C4-2B (cell line): ENCODE data around the gene PTPRN2.

Experiments used
- H3K27ac ChIP-seq: fragments of 450-650 bp; 2 replicates; pipeline ENCODE4 v1.5.1; 2017
- ZFX ChIP-seq: fragments of 450-650 bp; IDR thresholded peaks from 2 replicates; pipeline ENCODE4 v1.6.1; 2017
- TF ChIP-seq, protein P1 (sequence below): fragments of 450-650 bp; conservative IDR thresholded peaks from 2 replicates; pipeline ENCODE4 v1.5.1; 2017; ENCODE audit warnings: mild to moderate bottlenecking

Gene PTPRN2

DNA sequence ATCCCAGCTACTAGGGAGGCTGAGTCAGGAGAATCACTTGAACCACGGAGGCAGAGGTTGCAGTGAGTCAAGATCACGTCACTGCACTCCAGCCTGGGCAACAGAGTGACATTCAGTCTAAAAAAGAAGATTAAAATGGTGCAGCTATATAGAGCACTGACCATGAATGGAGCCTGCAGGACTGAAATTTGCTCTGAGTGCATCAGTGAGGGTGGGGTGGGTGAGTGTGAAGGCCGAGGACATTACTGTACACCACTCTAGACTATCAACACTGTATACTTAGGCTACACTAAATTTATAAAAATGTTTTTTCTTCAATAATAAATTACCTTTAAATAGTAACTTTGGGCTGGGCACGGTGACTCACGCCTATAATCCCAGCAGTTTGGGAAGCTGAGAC lies 294.7 kb downstream of the PTPRN2 start:
- TF ChIP-seq, protein P1, sequence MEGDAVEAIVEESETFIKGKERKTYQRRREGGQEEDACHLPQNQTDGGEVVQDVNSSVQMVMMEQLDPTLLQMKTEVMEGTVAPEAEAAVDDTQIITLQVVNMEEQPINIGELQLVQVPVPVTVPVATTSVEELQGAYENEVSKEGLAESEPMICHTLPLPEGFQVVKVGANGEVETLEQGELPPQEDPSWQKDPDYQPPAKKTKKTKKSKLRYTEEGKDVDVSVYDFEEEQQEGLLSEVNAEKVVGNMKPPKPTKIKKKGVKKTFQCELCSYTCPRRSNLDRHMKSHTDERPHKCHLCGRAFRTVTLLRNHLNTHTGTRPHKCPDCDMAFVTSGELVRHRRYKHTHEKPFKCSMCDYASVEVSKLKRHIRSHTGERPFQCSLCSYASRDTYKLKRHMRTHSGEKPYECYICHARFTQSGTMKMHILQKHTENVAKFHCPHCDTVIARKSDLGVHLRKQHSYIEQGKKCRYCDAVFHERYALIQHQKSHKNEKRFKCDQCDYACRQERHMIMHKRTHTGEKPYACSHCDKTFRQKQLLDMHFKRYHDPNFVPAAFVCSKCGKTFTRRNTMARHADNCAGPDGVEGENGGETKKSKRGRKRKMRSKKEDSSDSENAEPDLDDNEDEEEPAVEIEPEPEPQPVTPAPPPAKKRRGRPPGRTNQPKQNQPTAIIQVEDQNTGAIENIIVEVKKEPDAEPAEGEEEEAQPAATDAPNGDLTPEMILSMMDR: no peak
- no peak for TF ChIP-seq ZFX
- no peak overlapping the region for H3K27ac ChIP-seq

DNA sequence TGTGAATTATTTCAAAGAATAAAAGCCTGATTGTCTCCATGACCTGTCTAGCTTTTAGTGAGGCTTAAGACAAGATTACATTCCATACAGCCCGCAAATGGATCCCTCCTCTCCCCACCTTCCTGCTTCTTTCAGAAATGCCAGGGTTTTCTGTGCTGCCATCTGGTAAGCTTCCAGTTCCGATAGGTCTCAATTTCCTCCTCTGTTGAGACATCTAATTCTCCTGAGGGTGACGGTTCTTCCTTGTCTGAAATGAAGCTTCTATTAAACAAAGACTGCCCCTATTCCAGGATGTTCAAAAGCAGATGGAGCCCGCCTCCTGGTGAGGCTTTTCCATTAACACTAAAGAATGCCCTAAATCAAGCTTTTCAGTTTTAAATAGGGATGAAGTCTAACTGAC lies 295.6 kb downstream of the PTPRN2 start:
- no peak for TF ChIP-seq ZFX
- TF ChIP-seq, protein P1: no peak
- no peak overlapping the region for H3K27ac ChIP-seq

DNA sequence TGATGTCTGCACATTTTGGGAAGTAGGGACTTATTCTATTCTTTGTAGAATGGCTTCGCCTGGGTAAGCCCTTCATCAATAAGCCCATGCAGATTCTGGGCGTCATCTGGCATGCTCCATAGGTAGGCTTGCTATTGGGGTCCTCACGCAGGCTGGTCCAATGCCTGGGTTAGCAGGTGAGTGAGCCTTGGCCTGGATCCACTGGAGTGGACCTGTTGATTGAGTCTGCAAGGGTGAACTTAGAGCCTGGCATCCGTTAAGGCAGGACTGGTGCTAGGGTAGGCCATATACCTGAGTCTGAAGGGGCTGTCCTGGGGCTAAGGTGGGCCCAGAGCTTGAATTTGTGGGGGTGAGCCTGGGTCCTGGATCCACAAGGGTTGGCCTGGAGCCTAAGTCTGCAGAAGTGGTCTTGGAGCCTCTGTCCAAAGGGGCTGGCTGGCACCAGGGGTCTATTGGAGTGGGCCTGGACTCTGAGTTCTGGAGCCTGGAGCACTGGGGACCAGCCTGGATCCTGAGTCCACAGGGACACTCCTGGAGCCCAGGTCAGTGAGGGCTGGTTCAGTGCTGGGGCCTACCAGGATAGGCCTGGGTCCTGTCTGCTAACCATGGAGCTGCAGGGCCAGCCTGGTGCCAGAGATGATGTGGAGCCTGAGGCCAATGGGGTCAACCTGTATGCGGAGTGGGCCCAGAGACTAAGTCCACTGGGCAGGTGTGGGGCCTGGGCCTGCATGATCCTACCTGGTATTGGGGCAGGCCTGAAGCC lies 297.7 kb downstream of the PTPRN2 start:
- no peak overlapping the region for H3K27ac ChIP-seq
- TF ChIP-seq, protein P1: no peak
- no peak for TF ChIP-seq ZFX

DNA sequence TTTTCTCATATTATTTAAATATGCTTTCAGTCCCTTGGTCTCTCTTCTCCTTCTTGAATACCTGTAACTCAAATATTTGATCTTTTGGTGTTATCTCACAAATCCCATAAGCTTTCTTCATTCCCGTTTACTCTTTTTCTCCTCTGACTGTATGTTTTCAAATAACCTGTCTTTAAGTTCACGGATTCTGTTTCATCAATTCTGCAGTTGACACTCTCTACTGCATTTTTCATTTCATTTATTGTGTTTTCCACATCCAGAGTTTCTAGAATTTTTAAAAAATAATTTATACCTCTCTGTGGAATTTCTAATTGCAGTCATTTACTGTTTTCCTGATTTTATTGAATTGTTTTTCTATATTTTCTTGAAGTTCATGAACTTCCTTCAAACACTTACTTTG lies 298.4 kb downstream of the PTPRN2 start:
- TF ChIP-seq, protein P1: no peak
- TF ChIP-seq ZFX: no peak
- no peak overlapping the region for H3K27ac ChIP-seq

DNA sequence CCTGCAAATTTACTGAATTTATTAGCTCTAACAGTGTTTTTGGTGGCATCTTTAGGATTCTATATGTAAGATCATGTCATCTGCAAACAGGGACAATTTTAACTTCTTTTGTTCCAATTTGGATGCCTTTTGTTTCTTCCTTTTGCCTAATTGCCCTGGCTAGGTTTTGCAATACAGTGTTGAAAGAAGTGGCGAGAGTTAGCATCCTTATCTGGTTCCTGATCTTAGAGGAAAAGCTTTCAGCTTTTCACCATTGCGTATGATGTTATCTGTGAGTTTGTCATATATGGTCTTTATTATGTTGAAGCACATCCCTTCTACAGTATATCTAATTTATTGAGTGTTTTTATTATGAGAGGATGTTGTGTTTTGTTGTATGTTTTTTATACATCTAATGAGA lies 301.4 kb downstream of the PTPRN2 start:
- TF ChIP-seq, protein P1: no peak
- TF ChIP-seq ZFX: no peak

DNA sequence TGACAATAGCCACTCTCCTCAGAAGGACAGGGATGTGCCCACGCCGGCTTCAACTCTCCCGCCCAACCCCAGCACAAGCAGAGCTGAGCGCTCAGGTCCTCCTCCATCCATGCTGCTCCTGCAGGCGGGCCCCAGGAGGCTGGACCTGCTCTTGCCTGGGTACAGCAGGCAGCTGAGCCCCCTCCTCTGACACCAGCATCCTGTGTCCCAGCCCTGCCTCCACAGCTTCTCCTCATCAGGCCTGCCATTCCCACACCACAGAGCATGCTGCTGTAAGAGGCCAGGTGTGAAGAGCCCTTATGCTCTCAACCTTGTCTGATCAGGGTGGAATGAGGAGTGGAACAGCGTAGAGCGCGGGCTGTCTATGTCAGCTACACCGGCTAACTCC lies 302.2 kb downstream of the PTPRN2 start:
- TF ChIP-seq ZFX: no peak
- TF ChIP-seq, protein P1: no peak

More for the DNA sequence above, 301.4 kb downstream of the PTPRN2 start:
- H3K27ac ChIP-seq: no peak overlapping the region

DNA sequence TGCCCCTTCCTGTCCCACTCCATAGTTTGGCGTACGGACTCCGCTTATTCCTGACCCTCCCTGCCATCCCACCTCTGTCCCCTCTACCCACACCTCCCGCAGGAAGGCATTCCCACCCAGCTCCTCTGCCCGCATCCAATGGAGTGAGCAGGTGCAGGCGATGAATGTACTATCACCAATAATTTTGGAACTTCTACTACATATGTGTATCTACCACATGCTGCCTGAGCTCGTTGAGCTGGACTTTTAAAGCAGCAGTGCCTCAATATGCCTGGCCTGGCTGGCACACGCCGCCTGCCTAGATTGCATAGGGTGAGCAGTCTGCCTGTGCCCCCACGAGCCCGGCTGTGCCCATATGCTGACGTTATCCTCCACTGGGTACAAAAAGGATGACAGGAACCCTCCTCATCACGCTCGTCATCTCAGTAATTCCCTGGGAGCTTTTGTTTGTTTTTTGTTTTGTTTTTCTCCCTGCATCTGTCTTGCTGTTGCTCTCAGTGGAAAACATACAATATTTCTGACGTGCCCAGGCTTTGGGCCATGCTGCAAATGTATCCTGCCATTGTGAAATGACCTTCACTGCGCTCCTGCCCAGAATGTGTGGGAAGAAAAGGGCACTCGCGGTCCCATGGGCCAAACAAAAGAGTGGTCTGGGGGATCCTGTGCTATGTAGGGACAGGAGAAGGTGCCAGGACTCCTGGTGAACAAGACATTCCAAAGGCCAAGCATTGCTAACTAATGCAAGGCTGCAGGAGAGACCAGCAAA lies 302.8 kb downstream of the PTPRN2 start:
- TF ChIP-seq ZFX: no peak
- TF ChIP-seq, protein P1: no peak
- H3K27ac ChIP-seq: no peak overlapping the region

More for the DNA sequence above, 302.2 kb downstream of the PTPRN2 start:
- no peak overlapping the region for H3K27ac ChIP-seq
